DMS114 treated with DMSO at 0.1 percent for 48 hours (cell line): Measurements from ENCODE around the gene MTUS2.

Experiments used
- DNase-seq: peaks from one replicate; lab custom pipeline; 2025; ENCODE audit not compliant: unreplicated experiment; lab: John Stamatoyannopoulos, UW

MTUS2 gene

GRCh38 chr13:29515372-29515771, 695.2 kb downstream of the MTUS2 start:
- no peak for DNase-seq

GRCh38 chr13:29516012-29516411, 695.9 kb downstream of the MTUS2 start:
- no peak for DNase-seq

DNA sequence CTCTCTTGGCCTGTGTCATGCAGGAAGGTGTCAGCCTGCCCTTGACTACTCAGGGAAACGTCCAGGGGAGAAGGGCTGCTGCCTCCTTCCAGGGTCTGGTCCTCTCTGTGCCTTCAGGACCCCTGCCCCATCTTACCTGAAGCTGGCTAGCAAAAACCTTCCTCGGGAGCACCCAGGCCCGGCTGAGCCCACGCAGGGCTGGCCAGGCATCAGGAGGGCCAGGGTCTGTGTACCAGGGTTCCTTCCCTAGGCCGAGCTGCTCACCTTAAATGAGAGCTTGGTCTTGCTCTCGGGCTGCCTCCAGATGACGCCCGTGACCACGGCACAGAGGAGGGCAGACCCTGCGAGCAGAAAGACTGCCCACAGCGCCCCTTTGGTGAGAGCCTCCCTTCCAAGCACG, 696.7 kb downstream of the MTUS2 start:
- DNase-seq = no peak

- DNase-seq = no peak
Measured at GRCh38 chr13:29519921-29520320, 699.8 kb downstream of the MTUS2 start.

DNA sequence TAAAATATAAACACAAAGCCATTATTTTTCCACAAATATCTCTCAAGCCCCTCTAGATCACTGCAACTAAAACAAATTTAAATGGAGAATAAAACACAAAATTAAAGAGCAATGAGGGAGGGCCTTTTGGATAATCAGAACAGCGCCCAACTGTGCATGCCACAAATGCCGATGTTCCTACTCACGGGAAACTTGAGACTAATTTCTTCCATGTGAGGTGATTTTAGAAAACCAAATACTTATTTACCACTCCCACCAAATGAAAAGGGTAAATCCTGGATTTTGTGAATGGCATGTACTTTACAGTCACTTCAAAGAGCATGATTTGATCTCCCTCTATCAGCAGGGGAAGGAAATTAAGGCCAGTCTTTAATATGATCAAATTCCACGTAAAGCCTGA, 700.5 kb downstream of the MTUS2 start:
- DNase-seq = no peak

DNA sequence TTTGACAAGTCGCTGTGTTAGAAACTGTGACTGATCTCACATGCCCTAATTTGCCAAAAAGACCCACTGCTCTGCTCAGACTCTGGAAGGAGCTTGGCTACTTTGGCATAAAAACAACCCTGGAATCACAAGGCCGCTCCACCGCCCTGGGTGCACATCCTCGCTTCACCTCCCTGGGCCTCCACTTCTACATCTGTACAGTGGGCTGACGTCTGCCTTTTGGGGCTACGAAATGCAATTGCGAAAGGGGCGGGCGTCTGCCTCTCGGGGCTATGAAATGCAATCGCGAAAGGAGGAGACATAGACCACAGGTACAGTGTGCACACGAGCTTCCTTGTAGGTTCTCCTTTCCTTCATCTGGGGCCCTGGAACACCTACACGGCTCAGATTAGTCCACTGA, 701.2 kb downstream of the MTUS2 start:
- DNase-seq = no peak

GRCh38 chr13:29522044-29522685, 702.0 kb downstream of the MTUS2 start:
- DNase-seq = no peak

DNA sequence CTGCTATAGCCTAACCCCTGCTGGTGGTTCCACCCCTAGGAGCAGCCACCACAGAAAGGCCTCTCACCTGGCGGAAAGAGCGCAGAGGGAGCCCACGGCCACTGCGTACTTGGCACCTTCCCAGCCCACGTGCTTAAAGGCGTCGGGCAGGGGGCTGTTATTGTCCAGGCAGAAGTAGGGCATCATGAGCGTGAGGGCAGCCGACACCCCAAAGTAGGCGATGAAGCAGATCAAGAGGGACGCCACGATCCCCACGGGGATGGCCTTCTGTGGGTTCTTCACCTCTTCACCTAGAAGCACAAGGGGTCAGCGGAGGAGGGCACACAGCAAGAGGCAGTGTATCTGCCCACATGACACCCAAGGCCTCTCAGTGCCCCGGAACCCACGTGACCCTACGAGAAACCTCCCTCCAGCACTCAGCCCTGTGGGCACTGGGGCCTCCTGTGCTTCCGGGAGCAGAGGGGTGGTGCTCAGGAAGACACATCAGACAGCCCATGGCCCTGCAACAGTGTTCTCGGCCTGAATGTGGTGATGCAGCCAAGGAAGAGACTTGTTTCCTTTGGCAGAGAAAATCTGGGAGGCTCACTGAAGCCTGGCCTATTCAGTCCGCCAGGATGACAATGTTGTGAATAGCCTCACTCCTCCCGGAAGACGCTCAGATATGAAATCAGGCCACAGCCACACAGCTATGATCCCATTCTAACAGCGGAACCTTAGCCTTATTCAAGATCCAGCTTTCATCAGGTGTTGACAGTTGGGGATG, 703.2 kb downstream of the MTUS2 start:
- DNase-seq = no peak

DNA sequence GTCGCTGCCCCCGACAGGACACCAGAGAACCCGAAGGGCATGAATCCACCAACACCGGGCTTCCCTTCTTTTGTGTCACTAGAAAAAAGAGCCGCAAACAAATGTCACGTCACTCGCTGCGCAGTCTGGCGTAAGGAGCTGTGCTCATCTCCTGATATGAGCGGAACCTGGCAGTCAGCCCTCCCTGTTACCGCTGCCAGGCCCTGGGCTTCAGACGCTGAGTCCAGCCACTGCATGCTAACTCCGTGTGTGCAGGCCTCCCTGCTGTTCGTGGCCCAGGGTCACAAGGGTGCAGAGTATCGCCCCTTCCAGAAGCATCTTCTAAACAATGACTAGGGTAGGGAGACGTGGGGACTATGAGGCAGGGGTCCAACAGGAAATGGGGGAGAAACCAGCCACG, 704.0 kb downstream of the MTUS2 start:
- DNase-seq = no peak

DNA sequence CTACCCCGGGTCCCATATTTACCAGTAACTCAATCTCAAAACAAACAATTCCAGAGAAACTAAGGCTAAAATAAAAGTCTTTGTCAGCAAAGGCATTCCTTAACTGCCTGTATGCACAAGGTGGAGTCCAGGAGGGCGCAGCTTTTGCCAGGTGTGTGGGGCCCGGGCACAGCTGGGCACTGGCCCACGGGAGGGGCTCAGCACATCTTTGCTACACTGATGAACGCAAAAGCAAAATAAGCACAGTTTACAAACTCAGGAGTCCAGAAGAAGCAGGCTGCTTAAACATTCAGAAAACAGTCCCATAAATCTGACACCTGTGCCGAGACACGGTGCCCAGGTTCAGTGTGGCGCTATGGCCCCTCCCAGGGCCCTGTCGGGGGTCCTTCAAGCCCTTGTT, 704.5 kb downstream of the MTUS2 start:
- DNase-seq = no peak

GRCh38 chr13:29525757-29526156, 705.6 kb downstream of the MTUS2 start:
- no peak for DNase-seq

- no peak for DNase-seq
Measured at GRCh38 chr13:29526741-29527140, 706.6 kb downstream of the MTUS2 start.

DNA sequence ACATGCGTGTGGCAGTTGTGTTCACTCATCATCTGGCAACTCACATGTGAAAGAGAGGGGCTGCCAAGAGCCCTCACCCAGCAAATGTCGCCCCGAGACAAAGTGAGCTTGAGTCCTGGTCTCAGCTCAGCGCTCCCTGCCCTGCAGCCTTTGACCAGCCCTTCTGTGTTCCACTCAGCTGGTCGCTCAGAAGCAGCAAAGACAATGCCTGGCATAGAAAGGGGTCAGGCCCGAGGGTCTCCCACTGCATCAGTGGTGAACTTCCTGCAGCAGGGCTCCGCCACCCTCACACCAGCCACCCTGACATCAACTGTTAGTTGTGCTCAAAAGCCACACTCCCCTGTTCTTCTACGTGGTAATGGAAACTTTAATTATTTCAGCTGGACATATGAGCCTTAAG, 707.4 kb downstream of the MTUS2 start:
- DNase-seq = no peak

GRCh38 chr13:29527916-29528315, 707.8 kb downstream of the MTUS2 start:
- no peak for DNase-seq

GRCh38 chr13:29529754-29530153, 709.6 kb downstream of the MTUS2 start:
- DNase-seq = no peak

GRCh38 chr13:29530901-29531300, 710.8 kb downstream of the MTUS2 start:
- DNase-seq = no peak

DNA sequence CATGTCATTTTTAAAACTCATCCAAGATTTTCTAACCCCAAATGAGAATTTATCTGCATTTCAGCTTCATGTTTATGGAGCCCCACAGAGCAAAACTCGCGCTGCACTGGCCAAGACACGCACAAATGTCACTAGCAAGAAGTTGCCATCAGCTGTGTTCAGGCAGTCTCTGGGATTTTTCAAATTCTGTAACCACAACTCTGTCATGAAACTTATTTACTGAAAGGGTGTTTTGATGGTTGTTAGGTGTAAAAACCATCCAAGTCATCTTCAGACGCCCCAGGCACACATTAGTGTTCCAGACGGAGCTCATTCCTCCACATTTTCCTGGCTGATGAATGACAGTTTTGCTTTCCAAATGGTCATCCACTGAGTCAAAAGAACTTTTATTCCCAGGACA, 712.0 kb downstream of the MTUS2 start:
- DNase-seq = no peak

DNA sequence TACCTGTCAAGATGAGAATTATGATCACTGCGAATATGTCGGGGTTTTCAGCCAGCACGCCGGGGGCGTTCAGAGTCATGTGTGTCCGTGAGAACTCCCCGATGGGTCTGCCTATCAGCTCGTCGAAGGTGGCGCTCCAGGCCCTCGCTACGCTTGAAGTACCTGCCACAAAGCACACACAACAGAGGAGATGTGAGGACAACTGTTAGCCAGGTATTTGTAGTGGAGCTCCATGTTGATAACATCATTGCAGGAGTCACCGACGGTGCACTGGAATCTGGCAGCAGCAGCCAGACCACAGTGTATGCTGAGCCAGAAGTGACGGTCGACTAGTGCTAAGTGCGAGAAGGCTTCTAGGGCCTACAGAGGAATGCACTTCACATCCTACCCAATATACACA, 712.7 kb downstream of the MTUS2 start:
- DNase-seq = no peak

GRCh38 chr13:29534083-29534482, 713.9 kb downstream of the MTUS2 start:
- no peak for DNase-seq

DNA sequence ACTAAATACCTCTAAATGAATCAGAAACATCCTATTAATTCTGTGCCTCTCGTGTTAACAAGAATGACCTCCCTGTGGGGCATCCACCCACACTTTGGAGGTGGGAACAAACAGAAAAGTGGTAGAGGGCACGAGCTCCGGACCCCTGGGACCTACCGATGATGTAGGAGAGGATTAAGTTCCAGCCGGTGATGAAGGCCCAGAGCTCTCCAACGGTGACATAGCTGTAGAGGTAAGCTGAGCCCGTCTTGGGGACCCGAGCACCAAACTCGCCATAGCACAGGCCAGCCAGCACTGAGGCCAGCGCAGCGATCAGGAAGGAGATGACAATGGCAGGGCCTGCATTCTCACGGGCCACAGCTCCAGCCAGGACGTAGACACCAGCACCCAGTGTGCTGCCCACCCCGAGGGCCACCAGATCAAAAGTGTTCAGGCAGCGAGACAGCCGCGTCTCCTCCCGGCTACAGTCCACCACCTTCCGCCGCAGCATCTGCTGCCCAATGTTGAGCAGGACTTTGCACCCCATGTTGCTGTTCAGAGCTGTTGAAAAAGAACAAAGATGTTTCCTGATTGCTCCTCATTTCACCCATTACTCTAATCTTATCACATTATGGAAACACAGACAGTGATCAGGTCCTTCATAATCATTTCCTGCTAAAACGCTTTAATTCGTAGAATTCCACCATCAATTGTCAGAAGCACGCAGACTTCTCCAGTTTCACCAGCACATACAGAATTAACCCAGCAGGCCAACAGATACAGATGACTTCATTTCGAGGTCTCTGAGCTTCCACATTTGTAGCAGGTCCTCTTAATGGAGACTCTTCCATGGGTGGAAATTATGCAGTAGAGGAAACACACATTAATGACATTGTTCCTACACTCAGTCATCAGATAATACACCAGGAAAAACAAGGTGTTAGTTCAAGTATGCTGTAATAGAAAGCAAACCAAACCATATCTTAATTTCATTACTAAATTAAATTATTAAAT, 715.8 kb downstream of the MTUS2 start:
- DNase-seq = no peak

GRCh38 chr13:29536853-29537252, 716.7 kb downstream of the MTUS2 start:
- no peak for DNase-seq
